ENCODE measurements around the gene PCDHGC3.

PCDHGC3 gene

GRCh38 chr5:141508798-141509611, 33.2 kb downstream of the PCDHGC3 start:
- H2BK5ac ChIP-seq (ENCODE audit: low read depth, low read length, poor library complexity, severe bottlenecking), result peak overlapping the region; percentile 98

GRCh38 chr5:141510160-141510559, 34.4 kb downstream of the PCDHGC3 start:
- Histone ChIP-seq H2BK5ac (ENCODE audit: low read depth, low read length, poor library complexity, severe bottlenecking) (no peak overlapping the region), H3K79me1 (replicated peaks; ENCODE audit: low read length, poor library complexity, severe bottlenecking) (peaks cover 19% of the 10 kb centered on the region), H2AK5ac (ENCODE audit: low read length, severe bottlenecking) (peak overlapping the region; percentile 96), H4K91ac (ENCODE audit: low read length) (no peak overlapping the region), H2BK12ac (ENCODE audit: low read length in 2 of 2) (peak overlapping the region; percentile 60 to 100), H3K4ac (ENCODE audit: low read depth in 1 of 2, low read length in 2 of 2) (peak overlapping the region in 1 of 2 experiments; percentile 99), H3K4me1 (ENCODE audit: control insufficient read depth, insufficient read depth, low read depth, low read length) (peaks cover 55% of the 10 kb centered on the region), H2BK15ac (ENCODE audit: low read depth, poor library complexity, severe bottlenecking) (no peak overlapping the region), H3K4me2 (ENCODE audit: low read length, poor library complexity, severe bottlenecking) (no peak overlapping the region), H3K9me3 (ENCODE audit: control insufficient read depth, low read length) (no peaks in the 10 kb centered on the region), H3K27ac (ENCODE audit: low read length, poor library complexity, severe bottlenecking) (peak overlapping the region; percentile 95), H2AFZ (ENCODE audit: low read depth, low read length) (no peak overlapping the region), H3K18ac (ENCODE audit: low read depth in 1 of 2, low read length in 2 of 2) (peak overlapping the region in 1 of 2 experiments; percentile 100), H3K36me3 (ENCODE audit: control insufficient read depth in 1 of 2, insufficient read depth in 2 of 2, low read depth in 1 of 2, low read length in 2 of 2) (peaks cover 37 to 48% of the 10 kb centered on the region in 2 experiments), H3K9ac (ENCODE audit: low read length) (peak overlapping the region; percentile 89), H3K4me3 (ENCODE audit: insufficient read depth in 1 of 2, low read depth in 1 of 2, low read length in 2 of 2) (no peak overlapping the region), H4K8ac (ENCODE audit: low read length) (no peak overlapping the region), H3K23ac (ENCODE audit: low read length in 2 of 2) (peak overlapping the region in 1 of 2 experiments; percentile 36), H2BK120ac (ENCODE audit: low read depth, low read length) (no peak overlapping the region), H3K14ac (ENCODE audit: low read length in 2 of 2) (peak overlapping the region in 1 of 2 experiments; percentile 99), H3K27me3 (ENCODE audit: control insufficient read depth in 1 of 2, insufficient read depth in 1 of 2, low read length in 2 of 2) (no peaks in the 10 kb centered on the region)
- DNase-seq, result no peak
- WGBS, result 91% methylated on average over 4 of the region's 9 CpGs

More at GRCh38 chr5:141508798-141509611, 33.2 kb downstream of the PCDHGC3 start:
- no peaks in the 10 kb centered on the region for H3K9me3 ChIP-seq (ENCODE audit: control insufficient read depth, low read length)
- H4K8ac ChIP-seq (ENCODE audit: low read length), result peak overlapping the region; percentile 92
- no peak overlapping the region for H2AFZ ChIP-seq (ENCODE audit: low read depth, low read length)
- H2BK12ac ChIP-seq (ENCODE audit: low read length in 2 of 2), result peak overlapping the region; percentile 98 to 100
- H4K91ac ChIP-seq (ENCODE audit: low read length), result peak overlapping the region; percentile 96
- peak overlapping the region; percentile 82 for H2BK15ac ChIP-seq (ENCODE audit: low read depth, poor library complexity, severe bottlenecking)
- H3K23ac ChIP-seq (ENCODE audit: low read length in 2 of 2), result no peak overlapping the region
- peak overlapping the region; percentile 83 to 99 for H3K4ac ChIP-seq (ENCODE audit: low read depth in 1 of 2, low read length in 2 of 2)
- peak overlapping the region; percentile 89 for H3K9ac ChIP-seq (ENCODE audit: low read length)
- peaks cover 46% of the 10 kb centered on the region for H3K4me1 ChIP-seq (ENCODE audit: control insufficient read depth, insufficient read depth, low read depth, low read length)
- peaks cover 42 to 58% of the 10 kb centered on the region in 2 experiments for H3K36me3 ChIP-seq (ENCODE audit: control insufficient read depth in 1 of 2, insufficient read depth in 2 of 2, low read depth in 1 of 2, low read length in 2 of 2)
- peak overlapping the region; percentile 95 for H3K27ac ChIP-seq (ENCODE audit: low read length, poor library complexity, severe bottlenecking)
- H2AK5ac ChIP-seq (ENCODE audit: low read length, severe bottlenecking), result peak overlapping the region; percentile 96
- peak overlapping the region; percentile 69 for H3K4me2 ChIP-seq (ENCODE audit: low read length, poor library complexity, severe bottlenecking)
- no peaks in the 10 kb centered on the region for H3K27me3 ChIP-seq (ENCODE audit: control insufficient read depth in 1 of 2, insufficient read depth in 1 of 2, low read length in 2 of 2)
- peak; percentile 99 for DNase-seq
- peak overlapping the region in 1 of 2 experiments; percentile 74 for H3K4me3 ChIP-seq (ENCODE audit: insufficient read depth in 1 of 2, low read depth in 1 of 2, low read length in 2 of 2)
- peaks cover 27% of the 10 kb centered on the region for H3K79me1 ChIP-seq (replicated peaks; ENCODE audit: low read length, poor library complexity, severe bottlenecking)
- peak overlapping the region; percentile 92 to 100 for H3K18ac ChIP-seq (ENCODE audit: low read depth in 1 of 2, low read length in 2 of 2)
- peak overlapping the region; percentile 93 for H2BK120ac ChIP-seq (ENCODE audit: low read depth, low read length)
- H3K14ac ChIP-seq (ENCODE audit: low read length in 2 of 2), result peak overlapping the region in 1 of 2 experiments; percentile 99
- 7% methylated on average over 14 of the region's 23 CpGs for whole genome bisulfite sequencing

GRCh38 chr5:141510850-141511601, 35.3 kb downstream of the PCDHGC3 start:
- Histone ChIP-seq H2AFZ (ENCODE audit: low read depth, low read length) (no peak overlapping the region), H3K14ac (ENCODE audit: low read length in 2 of 2) (no peak overlapping the region), H3K4me3 (ENCODE audit: insufficient read depth in 1 of 2, low read depth in 1 of 2, low read length in 2 of 2) (no peak overlapping the region), H2AK5ac (ENCODE audit: low read length, severe bottlenecking) (peak overlapping the region; percentile 96), H3K9ac (ENCODE audit: low read length) (peak overlapping the region; percentile 90), H3K4me1 (ENCODE audit: control insufficient read depth, insufficient read depth, low read depth, low read length) (peaks cover 62% of the 10 kb centered on the region), H3K23ac (ENCODE audit: low read length in 2 of 2) (no peak overlapping the region), H2BK120ac (ENCODE audit: low read depth, low read length) (no peak overlapping the region), H3K4me2 (ENCODE audit: low read length, poor library complexity, severe bottlenecking) (no peak overlapping the region), H3K4ac (ENCODE audit: low read depth in 1 of 2, low read length in 2 of 2) (no peak overlapping the region), H3K18ac (ENCODE audit: low read depth in 1 of 2, low read length in 2 of 2) (peak overlapping the region in 1 of 2 experiments; percentile 74), H2BK5ac (ENCODE audit: low read depth, low read length, poor library complexity, severe bottlenecking) (no peak overlapping the region), H3K36me3 (ENCODE audit: control insufficient read depth in 1 of 2, insufficient read depth in 2 of 2, low read depth in 1 of 2, low read length in 2 of 2) (peaks cover 33 to 47% of the 10 kb centered on the region in 2 experiments), H2BK15ac (ENCODE audit: low read depth, poor library complexity, severe bottlenecking) (peak overlapping the region; percentile 66), H3K9me3 (ENCODE audit: control insufficient read depth, low read length) (no peaks in the 10 kb centered on the region), H4K8ac (ENCODE audit: low read length) (no peak overlapping the region), H3K27me3 (ENCODE audit: control insufficient read depth in 1 of 2, insufficient read depth in 1 of 2, low read length in 2 of 2) (no peaks in the 10 kb centered on the region), H2BK12ac (ENCODE audit: low read length in 2 of 2) (peak overlapping the region in 1 of 2 experiments; percentile 56), H4K91ac (ENCODE audit: low read length) (peak overlapping the region; percentile 20), H3K79me1 (replicated peaks; ENCODE audit: low read length, poor library complexity, severe bottlenecking) (peaks cover 10% of the 10 kb centered on the region), H3K27ac (ENCODE audit: low read length, poor library complexity, severe bottlenecking) (peak overlapping the region; percentile 28)
- 94% methylated on average over 14 of the region's 14 CpGs for WGBS
- DNase-seq, result no peak

Data from mesenchymal stem cell (in vitro differentiated cells and primary cell).